H1 (cell line): ENCODE results near the gene CEP97. TPM values are rescaled to one million over a fixed set of nuclear protein-coding genes. Genes with fewer than 3 reads are reported as not detected.

Experiments used
- CTCF ChIA-PET: fragments of 300-600 bp; sonication (Branson Sonifier 250); formaldehyde crosslinking; loops from one replicate; lab custom pipeline; 2021; ENCODE audit not compliant: partially characterized antibody; lab: Charles Lee
- POLR2A ChIA-PET: fragments of 300-600 bp; sonication (Branson Sonifier 250); formaldehyde crosslinking; loops from one replicate; lab custom pipeline; 2021; ENCODE audit warnings: inconsistent platforms; ENCODE audit not compliant: partially characterized antibody; lab: Charles Lee
- DNase-seq, 2 experiments: peaks; one replicate each; pipeline versions ENCODE4 v3.0.0 to v3.0.0-alpha.2; 2010 to 2022; ENCODE audit warnings: low spot score in 2 of 2, low read depth in 1 of 2, mixed read lengths in 1 of 2
- FAIRE-seq: peaks from 2 replicates; lab custom pipeline; 2011; peaks lifted over from hg19 to GRCh38; lab: Jason Lieb, UNC
- H2AFZ ChIP-seq: 2 replicates; pipeline ENCODE4 v1.8.1; 2012; ENCODE audit warnings: low read length, inconsistent platforms
- H2AK5ac ChIP-seq: 2 replicates; pipeline ENCODE4 v1.6.1; 2013; ENCODE audit warnings: low read depth, low read length
- H2BK120ac ChIP-seq: replicated peaks from 2 replicates; pipeline ENCODE3; 2013; ENCODE audit warnings: low read depth, low read length, inconsistent platforms
- H2BK12ac ChIP-seq: 2 replicates; pipeline ENCODE4 v1.6.1; 2013; ENCODE audit warnings: low read depth, low read length
- H2BK15ac ChIP-seq: 2 replicates; pipeline ENCODE4 v1.6.1; 2013; ENCODE audit warnings: low read length
- H2BK20ac ChIP-seq: 2 replicates; pipeline ENCODE4 v1.6.1; 2013; ENCODE audit warnings: low read length
- H2BK5ac ChIP-seq: 2 replicates; pipeline ENCODE4 v1.6.1; 2013; ENCODE audit warnings: low read depth, low read length
- H3K14ac ChIP-seq: 2 replicates; pipeline ENCODE4 v1.6.1; 2013; ENCODE audit warnings: inconsistent platforms; ENCODE audit not compliant: insufficient read length
- H3K18ac ChIP-seq: 2 replicates; pipeline ENCODE4 v1.6.1; 2013; ENCODE audit warnings: low read length; ENCODE audit errors: extremely low read depth
- H3K23ac ChIP-seq: 2 replicates; pipeline ENCODE4 v1.6.1; 2013; ENCODE audit warnings: inconsistent platforms; ENCODE audit not compliant: insufficient read length
- H3K23me2 ChIP-seq: 2 replicates; pipeline ENCODE4 v1.6.1; 2013; ENCODE audit warnings: low read depth, low read length
- H3K27ac ChIP-seq: 2 replicates; pipeline ENCODE4 v1.6.1; 2011; ENCODE audit warnings: low read depth, low read length, inconsistent platforms
- H3K27me3 ChIP-seq, 4 experiments: replicated peaks in 1 of 4; 1 replicate in 1 of 4; 2 replicates in 3 of 4; pipeline versions ENCODE4 v1.6.1 to v1.8.1; 2011 to 2013; ENCODE audit warnings: low read length in 3 of 4, mild to moderate bottlenecking in 3 of 4, inconsistent platforms in 2 of 4, mixed read lengths in 2 of 4, moderate library complexity in 1 of 4; ENCODE audit not compliant: control insufficient read depth in 3 of 4, insufficient read depth in 3 of 4; ENCODE audit errors: extremely low read depth in 1 of 4
- H3K36me3 ChIP-seq, 4 experiments: 2 replicates each; pipeline versions ENCODE4 v1.6.1 to v1.8.1; 2011 to 2013; ENCODE audit warnings: mild to moderate bottlenecking in 4 of 4, low read length in 3 of 4, moderate library complexity in 2 of 4, control low read depth in 1 of 4, inconsistent platforms in 1 of 4; ENCODE audit not compliant: insufficient read depth in 4 of 4, control insufficient read depth in 2 of 4
- H3K4ac ChIP-seq: replicated peaks from 2 replicates; pipeline ENCODE3; 2013; ENCODE audit warnings: low read length, low read depth, mixed read lengths, inconsistent platforms; ENCODE audit not compliant: insufficient read length
- H3K4me1 ChIP-seq, 4 experiments: replicated peaks in 1 of 4; 1 replicate in 1 of 4; 2 replicates in 3 of 4; pipeline versions ENCODE4 v1.6.1 to v1.8.1; 2011 to 2013; ENCODE audit warnings: low read length in 3 of 4, inconsistent platforms in 2 of 4, mixed read lengths in 1 of 4; ENCODE audit not compliant: insufficient read depth in 4 of 4, control insufficient read depth in 3 of 4
- H3K4me2 ChIP-seq, 2 experiments: 2 replicates each; pipeline versions ENCODE4 v1.6.1 to v1.8.1; 2011 to 2013; ENCODE audit warnings: low read depth in 2 of 2, low read length in 2 of 2, control low read depth in 1 of 2, inconsistent platforms in 1 of 2, mild to moderate bottlenecking in 1 of 2; ENCODE audit not compliant: insufficient read depth in 1 of 2
- H3K4me3 ChIP-seq, 4 experiments: fragments of 200-600, 300-600 bp in 1 of 4; sonication (generic), shearing (Covaris generic), sonication (Bioruptor Twin) in 1 of 4; 2 replicates each; pipeline versions ENCODE4 v1.5.1 to v1.8.1; 2011 to 2016; ENCODE audit warnings: low read length in 4 of 4, low read depth in 3 of 4, control low read depth in 2 of 4, inconsistent platforms in 2 of 4, mild to moderate bottlenecking in 2 of 4, mixed read lengths in 1 of 4, moderate library complexity in 1 of 4; ENCODE audit not compliant: insufficient read depth in 2 of 4; ENCODE audit errors: extremely low read depth in 1 of 4
- H3K56ac ChIP-seq: replicated peaks from 2 replicates; pipeline ENCODE3; 2013; ENCODE audit warnings: low read depth, mild to moderate bottlenecking, mixed read lengths, low read length, inconsistent platforms; ENCODE audit not compliant: insufficient read length
- H3K79me1 ChIP-seq: 2 replicates; pipeline ENCODE4 v1.6.1; 2013; ENCODE audit warnings: low read depth, low read length, control low read depth
- H3K79me2 ChIP-seq, 2 experiments: 2 replicates each; pipeline versions ENCODE4 v1.6.1 to v1.8.1; 2012 to 2013; ENCODE audit warnings: low read length in 2 of 2, mild to moderate bottlenecking in 2 of 2, inconsistent platforms in 1 of 2; ENCODE audit not compliant: insufficient read depth in 2 of 2, control insufficient read depth in 1 of 2
- H3K9ac ChIP-seq, 4 experiments: replicated peaks in 1 of 4; 1 replicate in 1 of 4; 2 replicates in 3 of 4; pipeline versions ENCODE4 v1.6.1 to v1.8.1; 2011 to 2013; ENCODE audit warnings: low read depth in 3 of 4, low read length in 3 of 4, control low read depth in 2 of 4, mild to moderate bottlenecking in 2 of 4, moderate library complexity in 2 of 4, inconsistent platforms in 1 of 4; ENCODE audit errors: extremely low read depth in 1 of 4
- H3K9me3 ChIP-seq, 2 experiments: 2 replicates each; pipeline versions ENCODE4 v1.6.1 to v1.8.1; 2012 to 2013; ENCODE audit warnings: mild to moderate bottlenecking in 2 of 2, moderate library complexity in 2 of 2, control low read depth in 1 of 2, inconsistent platforms in 1 of 2, low read depth in 1 of 2, low read length in 1 of 2, mixed read lengths in 1 of 2; ENCODE audit not compliant: insufficient read depth in 2 of 2
- H4K20me1 ChIP-seq, 2 experiments: replicated peaks in 1 of 2; 2 replicates each; pipeline versions ENCODE3 to v1.8.1; 2011 to 2013; ENCODE audit warnings: inconsistent platforms in 2 of 2, low read length in 2 of 2, mild to moderate bottlenecking in 1 of 2; ENCODE audit not compliant: insufficient read depth in 2 of 2, control insufficient read depth in 1 of 2
- H4K5ac ChIP-seq: 2 replicates; pipeline ENCODE4 v1.6.1; 2013; ENCODE audit warnings: low read length, low read depth, mixed read lengths, inconsistent platforms; ENCODE audit not compliant: insufficient read length
- H4K8ac ChIP-seq: 2 replicates; pipeline ENCODE4 v1.8.0; 2013; ENCODE audit warnings: mild to moderate bottlenecking, moderate library complexity, low read length, inconsistent platforms; ENCODE audit not compliant: insufficient read depth; ENCODE audit errors: extremely low read depth
- H4K91ac ChIP-seq: replicated peaks from 2 replicates; pipeline ENCODE3; 2013; ENCODE audit warnings: low read length, mixed read lengths, inconsistent platforms; ENCODE audit not compliant: insufficient read length
- BCL11A ChIP-seq, 2 experiments: IDR thresholded peaks; one replicate each; pipeline ENCODE4 v1.6.1; 2011; ENCODE audit warnings: low read depth in 2 of 2, low read length in 2 of 2, mild to moderate bottlenecking in 2 of 2
- CHD1 ChIP-seq: IDR thresholded peaks from 2 replicates; pipeline ENCODE4 v1.6.1; 2012; ENCODE audit warnings: low read depth, low read length, improper control_type of control experiment
- CREB1 ChIP-seq: IDR thresholded peaks from 2 replicates; pipeline ENCODE4 v1.6.1; 2012; ENCODE audit warnings: inconsistent platforms
- CTBP2 ChIP-seq: IDR thresholded peaks from 2 replicates; pipeline ENCODE4 v1.7.0; 2011; ENCODE audit warnings: borderline replicate concordance, mild to moderate bottlenecking, moderate library complexity, mixed read lengths, low read length; ENCODE audit not compliant: insufficient read depth, insufficient read length
- KDM1A ChIP-seq: fragments of 200-600, 300-600 bp; sonication (generic); IDR thresholded peaks from 2 replicates; pipeline ENCODE4 v1.7.1; 2016; ENCODE audit warnings: mild to moderate bottlenecking, low read length, borderline replicate concordance
- KDM4A ChIP-seq: IDR thresholded peaks from one replicate; pipeline ENCODE4 v1.7.1; 2012; ENCODE audit warnings: low read depth, mild to moderate bottlenecking, moderate library complexity, low read length, inconsistent platforms; ENCODE audit not compliant: severe bottlenecking
- MAX ChIP-seq: IDR thresholded peaks from 2 replicates; pipeline ENCODE4 v1.6.1; 2012; ENCODE audit warnings: inconsistent platforms
- NANOG ChIP-seq: IDR thresholded peaks from 2 replicates; pipeline ENCODE4 v1.6.1; 2011; ENCODE audit warnings: low read length, low read depth, mild to moderate bottlenecking, inconsistent platforms; ENCODE audit not compliant: insufficient read depth, poor library complexity, severe bottlenecking
- PHF8 ChIP-seq: fragments of 200-600 bp; sonication (generic); conservative IDR thresholded peaks from 2 replicates; pipeline ENCODE4 v1.7.1; 2012; ENCODE audit warnings: low read depth, mild to moderate bottlenecking, inconsistent platforms, low read length, moderate library complexity
- POLR2AphosphoS5 ChIP-seq: IDR thresholded peaks from 2 replicates; pipeline ENCODE4 v1.6.1; 2011; ENCODE audit warnings: low read depth, low read length
- SRF ChIP-seq: IDR thresholded peaks from 2 replicates; pipeline ENCODE4 v1.6.1; 2011; ENCODE audit warnings: mild to moderate bottlenecking, low read depth, low read length, moderate library complexity
- SUZ12 ChIP-seq: fragments of 200-600 bp; sonication (generic); IDR thresholded peaks from 2 replicates; pipeline ENCODE4 v1.6.1; 2012; ENCODE audit warnings: mild to moderate bottlenecking, inconsistent platforms, low read length, moderate library complexity, mixed read lengths
- TAF7 ChIP-seq: optimal IDR thresholded peaks from 2 replicates; pipeline ENCODE3; 2011; ENCODE audit warnings: low read depth, mild to moderate bottlenecking, inconsistent platforms, low read length, moderate library complexity, borderline replicate concordance
- YY1 ChIP-seq: IDR thresholded peaks from 2 replicates; pipeline ENCODE4 v1.6.1; 2011; ENCODE audit warnings: low read depth, mild to moderate bottlenecking, low read length
- WGBS, 2 experiments: shearing (Covaris generic) in 1 of 2; methylation state at CpG; one replicate each; pipeline versions ENCODE4 v1.1.6 to v1.1.7; 2013 to 2015; ENCODE audit warnings: low lambda C conversion rate in 2 of 2, mixed read lengths in 2 of 2, inconsistent platforms in 1 of 2, low coverage in 1 of 2, missing lambda C conversion rate in 1 of 2; ENCODE audit not compliant: insufficient replicate concordance in 2 of 2, insufficient coverage in 1 of 2, insufficient read length in 1 of 2; ENCODE audit errors: extremely low coverage in 1 of 2, missing lambda C conversion rate in 1 of 2; 5-methylcytosine and 5-hydroxymethylcytosine counted together
- polyA plus RNA-seq, 7 experiments: library from polyadenylated mRNA; depleted of rRNA in 3 of 7; stranded (reverse) in 5 of 7; unstranded in 2 of 7; fragments of >200 nt in 5 of 7; fragments of 200-250 nt in 2 of 7; gene quantifications; 1 replicate in 5 of 7; 2 replicates in 1 of 7; 4 replicates in 1 of 7; pipeline versions ENCODE4 v1.2.1 to v1.2.3, GENCODE V29; 2011 to 2013; ENCODE audit warnings: missing spikeins in 2 of 7, mixed read lengths in 2 of 7
- total RNA-seq: library from RNA; stranded (reverse); fragmentation: NEBNext Ultra II Directional; extraction: Animal tissue kit (Norgen Biotek cat#: 25700); gene quantifications from 2 replicates; pipeline ENCODE4 v1.2.1, GENCODE V29; 2021

Gene CEP97
- total and polyA plus RNA-seq, 2 of the 8 experiments (the other 6 are each of a cell fraction or from before 2014, with no cell fraction given), result 1.6 to 13.2 TPM

GRCh38 chr3:101806491-101806890 is 82.1 kb downstream of the CEP97 start:
- Histone ChIP-seq H3K79me2 (no peaks in the 10 kb centered on the region), H3K23ac (no peak overlapping the region), H3K4ac (no peak overlapping the region), H3K4me1 (no peaks in the 10 kb centered on the region), H3K79me1 (no peaks in the 10 kb centered on the region; the same call in 1 of the 2 replicates), H3K14ac (no peak overlapping the region), H2BK5ac (no peak overlapping the region), H3K27ac (no peak overlapping the region), H2BK15ac (no peak overlapping the region), H4K91ac (no peak overlapping the region), H3K18ac (no peak overlapping the region), H3K4me2 (no peak overlapping the region), H2BK20ac (no peak overlapping the region), H3K36me3 (peaks cover 0 to 10% (median 2%) of the 10 kb centered on the region in 4 experiments; a peak in 3 of 8 replicates), H2AFZ (no peak overlapping the region), H2BK12ac (no peak overlapping the region), H3K23me2 (no peaks in the 10 kb centered on the region), H2AK5ac (no peak overlapping the region), H3K4me3 (no peak overlapping the region), H4K20me1 (no peaks in the 10 kb centered on the region), H3K9me3 (no peaks in the 10 kb centered on the region), H3K56ac (no peak overlapping the region), H3K9ac (no peak overlapping the region), H4K5ac (no peak overlapping the region), H3K27me3 (no peaks in the 10 kb centered on the region), H4K8ac (no peak overlapping the region), H2BK120ac (no peak overlapping the region)
- ChIA-PET POLR2A (interaction anchor here (3.4 kb wide), 1 partner anchor 43 kb away, joined by 9 read pairs; the partner anchor contains the start of gene NFKBIZ), CTCF (interaction anchor here (1.0 to 8.8 kb wide), 3 partner anchors 12 to 420 kb away, joined by 3 to 174 read pairs (median 12); no protein-coding TSS in a partner anchor)
- FAIRE-seq (no peak), DNase-seq (no peak)
- WGBS, 2 experiments, result 90% methylated on average over 1 of the region's 1 CpG; no CpG with 5 or more reads in 1 of the 2 experiments
- TF ChIP-seq POLR2AphosphoS5 (no peak), YY1 (no peak), SUZ12 (no peak), CREB1 (no peak), BCL11A (IDR thresholded peaks at IDR 0.05; ENCODE audit: low read depth in 2 of 2, low read length in 2 of 2) (no peak), PHF8 (no peak), KDM4A (no peak), CTBP2 (no peak), CHD1 (no peak), TAF7 (no peak), KDM1A (no peak), SRF (no peak), MAX (no peak), NANOG (no peak)
